ENCODE measurements around the gene PLEKHH1.
"Not testable (repeated sequence)": the region's sequence is repeated elsewhere in the genome, so short reads cannot be mapped to it uniquely, and the experiment has no call there.

PLEKHH1 gene

GRCh38 chr14:67579636-67580035 lies 46.5 kb downstream of the PLEKHH1 start:
- in situ Hi-C loops (cut with MboI; ENCODE audit: low sequenced_read_pairs): no loop called here

GRCh38 chr14:67580336-67581171 lies 47.5 kb downstream of the PLEKHH1 start:
- in situ Hi-C loops (cut with MboI; ENCODE audit: low sequenced_read_pairs): no loop called here

- in situ Hi-C loops (cut with MboI; ENCODE audit: low sequenced_read_pairs): no loop called here
Observed at GRCh38 chr14:67581643-67582042, 48.6 kb downstream of the PLEKHH1 start.

- in situ Hi-C loops (cut with MboI; ENCODE audit: low sequenced_read_pairs): no loop called here
Observed at GRCh38 chr14:67582061-67582460, 49.0 kb downstream of the PLEKHH1 start.

- in situ Hi-C loops (cut with MboI; ENCODE audit: low sequenced_read_pairs): no loop called here
Observed at GRCh38 chr14:67583711-67584644, 50.9 kb downstream of the PLEKHH1 start.

GRCh38 chr14:67584978-67585377 lies 51.9 kb downstream of the PLEKHH1 start:
- in situ Hi-C loops (cut with MboI; ENCODE audit: low sequenced_read_pairs): no loop called here

- in situ Hi-C loops (cut with MboI; ENCODE audit: low sequenced_read_pairs): no loop called here
Observed at GRCh38 chr14:67586369-67586768, 53.3 kb downstream of the PLEKHH1 start.

- in situ Hi-C loops (cut with MboI; ENCODE audit: low sequenced_read_pairs): no loop called here
Observed at GRCh38 chr14:67589204-67589770, 56.2 kb downstream of the PLEKHH1 start.

- in situ Hi-C loops (cut with MboI; ENCODE audit: low sequenced_read_pairs): not testable (repeated sequence)
Observed at GRCh38 chr14:67593650-67594049, 60.6 kb downstream of the PLEKHH1 start.

GRCh38 chr14:67595392-67595791 lies 62.3 kb downstream of the PLEKHH1 start:
- in situ Hi-C loops (cut with MboI; ENCODE audit: low sequenced_read_pairs): no loop called here

GRCh38 chr14:67599698-67600561 lies 66.8 kb downstream of the PLEKHH1 start, which contains the start of gene PIGH:
Gene PIGH (minus strand): TSS chr14:67600268. CDS start chr14:67600203, 65 bp downstream.
- in situ Hi-C loops (cut with MboI; ENCODE audit: low sequenced_read_pairs): no loop called here

- in situ Hi-C loops (cut with MboI; ENCODE audit: low sequenced_read_pairs): not testable (repeated sequence)
Observed at GRCh38 chr14:67600562-67600974, 67.5 kb downstream of the PLEKHH1 start.

- in situ Hi-C loops (cut with MboI; ENCODE audit: low sequenced_read_pairs): no loop called here
Observed at GRCh38 chr14:67602076-67602475, 69.0 kb downstream of the PLEKHH1 start.

- in situ Hi-C loops (cut with MboI; ENCODE audit: low sequenced_read_pairs): no loop called here
Observed at GRCh38 chr14:67602995-67603545, 70.0 kb downstream of the PLEKHH1 start.

GRCh38 chr14:67607646-67608045 lies 74.6 kb downstream of the PLEKHH1 start:
- in situ Hi-C loops (cut with MboI; ENCODE audit: low sequenced_read_pairs): no loop called here

GRCh38 chr14:67609642-67610310 lies 76.7 kb downstream of the PLEKHH1 start:
- in situ Hi-C loops (cut with MboI; ENCODE audit: low sequenced_read_pairs): no loop called here

- in situ Hi-C loops (cut with MboI; ENCODE audit: low sequenced_read_pairs): no loop called here
Observed at GRCh38 chr14:67610491-67610890, 77.4 kb downstream of the PLEKHH1 start.

- in situ Hi-C loops (cut with MboI; ENCODE audit: low sequenced_read_pairs): no loop called here
Observed at GRCh38 chr14:67618617-67619063, 85.5 kb downstream of the PLEKHH1 start.

GRCh38 chr14:67619446-67620216 lies 86.5 kb downstream of the PLEKHH1 start, which contains the start of gene ARG2:
Gene ARG2 (plus strand): TSS chr14:67619920. CDS start chr14:67619978, 58 bp downstream.
- in situ Hi-C loops (cut with MboI; ENCODE audit: low sequenced_read_pairs): no loop called here

Data from hTERT RPE-1 (cell line).